ENCODE results near the gene ZFP42. TPM values are rescaled to one million over a fixed set of nuclear protein-coding genes. Genes with fewer than 3 reads are reported as not detected.
"Not testable (repeated sequence)": the region's sequence is repeated elsewhere in the genome, so short reads cannot be mapped to it uniquely, and the experiment has no call there.

The ZFP42 gene
- total RNA-seq, 1 experiment from 2014 or later, result 0.05 TPM

DNA sequence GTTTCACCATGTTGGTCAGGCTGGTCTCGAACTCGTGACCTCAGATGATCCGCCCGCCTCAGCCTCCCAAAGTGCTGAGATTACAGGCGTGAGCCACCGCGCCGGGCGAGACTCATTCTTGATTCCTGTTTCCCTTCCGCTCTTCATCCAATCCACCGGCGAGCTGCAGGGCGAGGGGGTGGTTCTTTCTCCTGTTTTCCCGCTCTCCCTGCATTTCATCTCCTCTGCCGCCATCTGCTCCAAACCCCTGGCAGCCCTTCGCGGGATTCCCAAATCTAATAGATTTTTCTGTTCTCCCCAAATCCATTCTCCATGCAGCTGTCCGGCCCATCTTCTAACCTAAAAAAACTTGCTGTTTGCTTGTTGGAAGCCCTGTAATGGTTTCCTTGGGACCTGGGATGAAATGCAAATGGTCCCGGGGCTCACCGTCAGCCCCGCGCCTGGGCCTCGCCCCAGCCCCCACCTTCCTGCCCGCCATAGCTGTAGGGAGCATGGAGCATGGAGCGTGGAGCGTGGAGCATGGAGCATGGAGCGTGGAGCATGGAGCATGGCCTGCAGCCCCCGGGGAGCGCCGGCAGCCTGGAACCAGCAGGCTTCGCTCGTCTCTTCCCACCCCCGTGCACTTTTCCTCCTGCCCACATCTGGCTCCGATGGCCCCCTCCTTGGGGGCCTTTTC, 1.1 kb downstream of the ZFP42 start:
- H3K4me3 ChIP-seq (ENCODE audit: low read depth in 2 of 2, low read length in 2 of 2), result no peak overlapping the region
- no peak for TF ChIP-seq SIN3A (IDR thresholded peaks at IDR 0.05; ENCODE audit: borderline replicate concordance, insufficient read depth, low read depth, low read length)
- TF ChIP-seq TCF7L2 (IDR thresholded peaks at IDR 0.05; ENCODE audit: low read depth, low read length), result no peak
- TF ChIP-seq, protein P1, sequence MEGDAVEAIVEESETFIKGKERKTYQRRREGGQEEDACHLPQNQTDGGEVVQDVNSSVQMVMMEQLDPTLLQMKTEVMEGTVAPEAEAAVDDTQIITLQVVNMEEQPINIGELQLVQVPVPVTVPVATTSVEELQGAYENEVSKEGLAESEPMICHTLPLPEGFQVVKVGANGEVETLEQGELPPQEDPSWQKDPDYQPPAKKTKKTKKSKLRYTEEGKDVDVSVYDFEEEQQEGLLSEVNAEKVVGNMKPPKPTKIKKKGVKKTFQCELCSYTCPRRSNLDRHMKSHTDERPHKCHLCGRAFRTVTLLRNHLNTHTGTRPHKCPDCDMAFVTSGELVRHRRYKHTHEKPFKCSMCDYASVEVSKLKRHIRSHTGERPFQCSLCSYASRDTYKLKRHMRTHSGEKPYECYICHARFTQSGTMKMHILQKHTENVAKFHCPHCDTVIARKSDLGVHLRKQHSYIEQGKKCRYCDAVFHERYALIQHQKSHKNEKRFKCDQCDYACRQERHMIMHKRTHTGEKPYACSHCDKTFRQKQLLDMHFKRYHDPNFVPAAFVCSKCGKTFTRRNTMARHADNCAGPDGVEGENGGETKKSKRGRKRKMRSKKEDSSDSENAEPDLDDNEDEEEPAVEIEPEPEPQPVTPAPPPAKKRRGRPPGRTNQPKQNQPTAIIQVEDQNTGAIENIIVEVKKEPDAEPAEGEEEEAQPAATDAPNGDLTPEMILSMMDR (IDR thresholded peaks at IDR 0.05), result no peak
- TF ChIP-seq, protein P2, sequence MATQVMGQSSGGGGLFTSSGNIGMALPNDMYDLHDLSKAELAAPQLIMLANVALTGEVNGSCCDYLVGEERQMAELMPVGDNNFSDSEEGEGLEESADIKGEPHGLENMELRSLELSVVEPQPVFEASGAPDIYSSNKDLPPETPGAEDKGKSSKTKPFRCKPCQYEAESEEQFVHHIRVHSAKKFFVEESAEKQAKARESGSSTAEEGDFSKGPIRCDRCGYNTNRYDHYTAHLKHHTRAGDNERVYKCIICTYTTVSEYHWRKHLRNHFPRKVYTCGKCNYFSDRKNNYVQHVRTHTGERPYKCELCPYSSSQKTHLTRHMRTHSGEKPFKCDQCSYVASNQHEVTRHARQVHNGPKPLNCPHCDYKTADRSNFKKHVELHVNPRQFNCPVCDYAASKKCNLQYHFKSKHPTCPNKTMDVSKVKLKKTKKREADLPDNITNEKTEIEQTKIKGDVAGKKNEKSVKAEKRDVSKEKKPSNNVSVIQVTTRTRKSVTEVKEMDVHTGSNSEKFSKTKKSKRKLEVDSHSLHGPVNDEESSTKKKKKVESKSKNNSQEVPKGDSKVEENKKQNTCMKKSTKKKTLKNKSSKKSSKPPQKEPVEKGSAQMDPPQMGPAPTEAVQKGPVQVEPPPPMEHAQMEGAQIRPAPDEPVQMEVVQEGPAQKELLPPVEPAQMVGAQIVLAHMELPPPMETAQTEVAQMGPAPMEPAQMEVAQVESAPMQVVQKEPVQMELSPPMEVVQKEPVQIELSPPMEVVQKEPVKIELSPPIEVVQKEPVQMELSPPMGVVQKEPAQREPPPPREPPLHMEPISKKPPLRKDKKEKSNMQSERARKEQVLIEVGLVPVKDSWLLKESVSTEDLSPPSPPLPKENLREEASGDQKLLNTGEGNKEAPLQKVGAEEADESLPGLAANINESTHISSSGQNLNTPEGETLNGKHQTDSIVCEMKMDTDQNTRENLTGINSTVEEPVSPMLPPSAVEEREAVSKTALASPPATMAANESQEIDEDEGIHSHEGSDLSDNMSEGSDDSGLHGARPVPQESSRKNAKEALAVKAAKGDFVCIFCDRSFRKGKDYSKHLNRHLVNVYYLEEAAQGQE (IDR thresholded peaks at IDR 0.05; ENCODE audit: insufficient read depth in 1 of 2, low read depth in 2 of 2, low read length in 1 of 2), result no peak
- TF ChIP-seq POLR2AphosphoS5 (IDR thresholded peaks at IDR 0.05; ENCODE audit: low read depth, low read length), result no peak
- H3K27me3 ChIP-seq (ENCODE audit: control insufficient read depth, insufficient read depth, low read length), result no peaks in the 10 kb centered on the region
- no peaks in the 10 kb centered on the region for H3K4me1 ChIP-seq (ENCODE audit: control insufficient read depth, insufficient read depth, low read length)
- H3K27ac ChIP-seq (ENCODE audit: low read length), result no peak overlapping the region
- in situ Hi-C loops (cut with HindIII; ENCODE audit: low pct_unique_long_range_greater_than_20kb, low sequenced_read_pairs) (no loop called here), intact Hi-C loops (cut with micrococcal nuclease; ENCODE audit: unreplicated experiment) (no loop called here)
- POLR2A ChIA-PET, result no interaction called here
- CTCF ChIA-PET, result no interaction called here
- no peaks in the 10 kb centered on the region for H3K36me3 ChIP-seq (ENCODE audit: control insufficient read depth, insufficient read depth, low read length)
- no peak for DNase-seq (ENCODE audit: low read depth, low spot score)
- ATAC-seq, result no peak
- H3K9me3 ChIP-seq (ENCODE audit: control insufficient read depth, insufficient read depth, low read depth, low read length), result no peaks in the 10 kb centered on the region
- no TSS peak for BruUV-seq (replicated peaks)

DNA sequence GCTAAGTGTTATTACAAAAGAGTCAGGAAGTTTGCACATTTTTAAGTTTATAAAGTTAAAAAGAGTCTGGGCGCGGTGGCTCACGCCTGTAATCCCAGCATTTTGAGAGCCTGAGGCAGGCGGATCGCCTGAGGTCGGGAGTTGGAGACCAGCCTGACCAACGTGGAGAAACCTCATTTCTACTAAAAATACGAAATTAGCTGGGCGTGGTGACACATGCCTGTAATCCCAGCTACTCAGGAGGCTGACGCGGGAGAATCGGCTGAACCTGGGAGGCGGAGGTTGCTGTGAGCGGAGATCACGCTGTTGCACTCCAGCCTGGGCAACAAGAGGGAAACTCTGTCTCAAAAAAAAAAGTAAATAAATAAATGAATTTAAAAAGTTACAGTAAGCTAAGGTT, 2.4 kb downstream of the ZFP42 start:
- H3K27me3 ChIP-seq (ENCODE audit: control insufficient read depth, insufficient read depth, low read length); H3K4me1 ChIP-seq (ENCODE audit: control insufficient read depth, insufficient read depth, low read length); BruUV-seq (replicated peaks); H3K27ac ChIP-seq (ENCODE audit: low read length); in situ Hi-C loops (cut with HindIII; ENCODE audit: low pct_unique_long_range_greater_than_20kb, low sequenced_read_pairs); ATAC-seq; CTCF ChIA-PET; H3K9me3 ChIP-seq (ENCODE audit: control insufficient read depth, insufficient read depth, low read depth, low read length); H3K4me3 ChIP-seq (ENCODE audit: low read depth in 2 of 2, low read length in 2 of 2); intact Hi-C loops (cut with micrococcal nuclease; ENCODE audit: unreplicated experiment); H3K36me3 ChIP-seq (ENCODE audit: control insufficient read depth, insufficient read depth, low read length); POLR2A ChIA-PET; DNase-seq (ENCODE audit: low read depth, low spot score): not testable (repeated sequence)

DNA sequence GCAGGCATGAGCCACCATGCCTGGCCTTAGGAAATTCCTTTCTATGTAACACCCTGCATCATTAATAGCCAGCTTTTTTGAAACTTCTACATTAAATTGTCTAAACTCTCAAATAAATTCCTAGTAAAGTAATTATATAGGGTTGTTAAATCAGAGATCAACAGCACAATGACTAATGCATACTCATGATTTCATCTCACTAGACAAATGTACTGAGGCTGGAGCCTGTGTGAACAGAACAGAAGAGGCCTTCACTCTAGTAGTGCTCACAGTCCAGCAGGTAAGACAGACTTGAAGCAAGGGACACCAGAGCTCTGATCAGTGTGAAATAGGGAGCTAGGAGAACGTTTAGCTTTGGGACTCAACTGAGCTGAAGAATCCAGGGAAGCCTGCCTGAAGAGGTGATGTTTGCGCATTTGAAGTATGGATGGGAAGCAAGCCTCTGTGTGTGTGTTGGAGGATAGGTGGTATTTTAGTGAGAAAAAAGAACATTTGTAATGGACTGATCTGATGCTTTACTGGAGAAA, 3.9 kb downstream of the ZFP42 start:
- in situ Hi-C loops (cut with HindIII; ENCODE audit: low pct_unique_long_range_greater_than_20kb, low sequenced_read_pairs), result no loop called here
- BruUV-seq (replicated peaks), result no TSS peak
- Histone ChIP-seq H3K36me3 (ENCODE audit: control insufficient read depth, insufficient read depth, low read length) (no peaks in the 10 kb centered on the region), H3K27ac (ENCODE audit: low read length) (no peak overlapping the region), H3K4me1 (ENCODE audit: control insufficient read depth, insufficient read depth, low read length) (no peaks in the 10 kb centered on the region), H3K4me3 (ENCODE audit: low read depth in 2 of 2, low read length in 2 of 2) (no peak overlapping the region), H3K9me3 (ENCODE audit: control insufficient read depth, insufficient read depth, low read depth, low read length) (no peaks in the 10 kb centered on the region), H3K27me3 (ENCODE audit: control insufficient read depth, insufficient read depth, low read length) (no peaks in the 10 kb centered on the region)
- intact Hi-C loops (cut with micrococcal nuclease; ENCODE audit: unreplicated experiment), result no loop called here
- ChIA-PET POLR2A (no interaction called here), CTCF (no interaction called here)
- TF ChIP-seq, protein P2 (IDR thresholded peaks at IDR 0.05; ENCODE audit: insufficient read depth in 1 of 2, low read depth in 2 of 2, low read length in 1 of 2), result no peak
- TF ChIP-seq POLR2AphosphoS5 (IDR thresholded peaks at IDR 0.05; ENCODE audit: low read depth, low read length) (no peak), TCF7L2 (IDR thresholded peaks at IDR 0.05; ENCODE audit: low read depth, low read length) (no peak), SIN3A (IDR thresholded peaks at IDR 0.05; ENCODE audit: borderline replicate concordance, insufficient read depth, low read depth, low read length) (no peak)
- TF ChIP-seq, protein P1 (IDR thresholded peaks at IDR 0.05), result no peak
- no peak for DNase-seq (ENCODE audit: low read depth, low spot score)
- no peak for ATAC-seq

Measured in Panc1 (cell line).